PFSK-1 (cell line): ENCODE results near the gene RNU1-4.

Source experiments
- TAF1 ChIP-seq: IDR thresholded peaks from 2 replicates; pipeline ENCODE4 v1.6.1; 2012; ENCODE audit warnings: low read length, control low read depth, borderline replicate concordance; ENCODE audit not compliant: insufficient read depth

RNU1-4 gene

DNA sequence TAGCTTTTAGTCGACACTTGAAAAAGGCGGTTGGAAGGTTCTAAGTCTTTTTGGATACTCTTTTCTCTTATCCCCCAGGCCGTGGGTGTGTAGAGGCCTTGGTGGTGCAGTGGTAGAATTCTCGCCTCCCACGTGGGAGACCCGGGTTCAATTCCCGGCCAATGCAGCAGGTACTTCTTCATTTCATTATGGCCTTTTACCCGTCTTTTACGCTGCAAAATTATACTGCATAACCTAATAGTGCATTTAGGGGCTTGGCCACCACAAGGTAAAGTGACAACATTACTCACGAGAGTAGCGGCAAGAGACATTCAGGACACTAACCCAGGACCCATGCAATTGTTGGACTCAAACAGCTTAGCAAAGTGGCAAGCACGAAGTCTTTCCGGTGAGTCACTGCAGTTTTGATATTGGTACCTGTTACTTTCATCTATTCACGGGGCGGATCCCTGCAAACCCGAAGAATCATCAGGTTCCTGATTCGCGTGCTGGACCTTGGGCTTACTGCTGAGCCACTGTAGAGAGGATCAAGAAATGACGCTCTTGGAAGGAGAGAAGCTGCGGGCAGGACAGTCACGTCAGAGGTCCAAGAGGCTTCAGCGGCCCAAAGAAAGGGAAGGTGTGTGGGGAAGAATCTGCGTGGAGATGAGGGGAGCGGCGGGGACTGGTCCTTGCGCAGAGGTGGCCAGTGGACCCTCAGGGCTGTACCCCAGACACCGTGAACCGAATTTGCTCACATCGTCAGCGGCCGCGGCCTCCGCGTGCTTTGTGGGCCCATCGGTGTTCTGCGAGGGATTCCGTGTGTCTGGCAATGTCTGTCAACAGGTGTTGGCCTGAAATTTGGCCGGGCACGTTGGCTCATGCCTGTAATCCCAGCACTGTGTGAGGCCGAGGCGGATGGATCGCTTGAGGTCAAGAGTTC is 12.9 kb upstream of the RNU1-4 start:
- TF ChIP-seq TAF1, result no peak
